PC-9 (cell line): Measurements from ENCODE around the gene LIN7A.

Experiments used
- EZH2 ChIP-seq: fragments of 200-600 bp; sonication (generic); IDR thresholded peaks from 2 replicates; pipeline ENCODE4 v1.8.0; 2017; ENCODE audit warnings: antibody characterized with exemption, low read depth
- TF ChIP-seq, protein P1 (sequence below): fragments of 200-600 bp; sonication (generic); conservative IDR thresholded peaks from 2 replicates; pipeline ENCODE4 v1.6.1; 2017; ENCODE audit warnings: mixed run types, antibody characterized with exemption, mild to moderate bottlenecking, moderate library complexity

DNA sequence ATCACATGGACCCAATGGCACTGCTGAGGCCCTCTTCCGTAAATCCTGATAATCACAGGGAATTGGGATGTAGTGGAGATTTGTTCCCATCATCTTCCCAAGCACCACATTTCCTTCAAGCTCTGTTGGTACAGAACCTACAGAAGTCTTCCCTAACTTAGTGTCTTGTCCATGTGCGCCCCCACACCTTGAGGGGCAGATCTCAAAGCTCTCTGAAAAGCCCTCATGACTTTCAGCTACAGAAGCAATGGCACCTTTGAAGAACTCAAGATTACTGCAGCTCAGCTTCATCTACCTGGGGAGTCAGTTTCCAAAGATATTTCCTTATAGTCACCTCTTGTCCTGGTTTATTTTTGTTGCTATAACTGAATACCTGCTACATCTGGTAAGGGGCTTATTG, 166.8 kb downstream of the LIN7A start:
- TF ChIP-seq, protein P1, sequence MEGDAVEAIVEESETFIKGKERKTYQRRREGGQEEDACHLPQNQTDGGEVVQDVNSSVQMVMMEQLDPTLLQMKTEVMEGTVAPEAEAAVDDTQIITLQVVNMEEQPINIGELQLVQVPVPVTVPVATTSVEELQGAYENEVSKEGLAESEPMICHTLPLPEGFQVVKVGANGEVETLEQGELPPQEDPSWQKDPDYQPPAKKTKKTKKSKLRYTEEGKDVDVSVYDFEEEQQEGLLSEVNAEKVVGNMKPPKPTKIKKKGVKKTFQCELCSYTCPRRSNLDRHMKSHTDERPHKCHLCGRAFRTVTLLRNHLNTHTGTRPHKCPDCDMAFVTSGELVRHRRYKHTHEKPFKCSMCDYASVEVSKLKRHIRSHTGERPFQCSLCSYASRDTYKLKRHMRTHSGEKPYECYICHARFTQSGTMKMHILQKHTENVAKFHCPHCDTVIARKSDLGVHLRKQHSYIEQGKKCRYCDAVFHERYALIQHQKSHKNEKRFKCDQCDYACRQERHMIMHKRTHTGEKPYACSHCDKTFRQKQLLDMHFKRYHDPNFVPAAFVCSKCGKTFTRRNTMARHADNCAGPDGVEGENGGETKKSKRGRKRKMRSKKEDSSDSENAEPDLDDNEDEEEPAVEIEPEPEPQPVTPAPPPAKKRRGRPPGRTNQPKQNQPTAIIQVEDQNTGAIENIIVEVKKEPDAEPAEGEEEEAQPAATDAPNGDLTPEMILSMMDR = no peak
- no peak for TF ChIP-seq EZH2
